ENCODE results near the gene SLC1A4.
A peak's percentile ranks its signal among the peaks of the same experiment; 100 is the strongest.

Gene SLC1A4

DNA sequence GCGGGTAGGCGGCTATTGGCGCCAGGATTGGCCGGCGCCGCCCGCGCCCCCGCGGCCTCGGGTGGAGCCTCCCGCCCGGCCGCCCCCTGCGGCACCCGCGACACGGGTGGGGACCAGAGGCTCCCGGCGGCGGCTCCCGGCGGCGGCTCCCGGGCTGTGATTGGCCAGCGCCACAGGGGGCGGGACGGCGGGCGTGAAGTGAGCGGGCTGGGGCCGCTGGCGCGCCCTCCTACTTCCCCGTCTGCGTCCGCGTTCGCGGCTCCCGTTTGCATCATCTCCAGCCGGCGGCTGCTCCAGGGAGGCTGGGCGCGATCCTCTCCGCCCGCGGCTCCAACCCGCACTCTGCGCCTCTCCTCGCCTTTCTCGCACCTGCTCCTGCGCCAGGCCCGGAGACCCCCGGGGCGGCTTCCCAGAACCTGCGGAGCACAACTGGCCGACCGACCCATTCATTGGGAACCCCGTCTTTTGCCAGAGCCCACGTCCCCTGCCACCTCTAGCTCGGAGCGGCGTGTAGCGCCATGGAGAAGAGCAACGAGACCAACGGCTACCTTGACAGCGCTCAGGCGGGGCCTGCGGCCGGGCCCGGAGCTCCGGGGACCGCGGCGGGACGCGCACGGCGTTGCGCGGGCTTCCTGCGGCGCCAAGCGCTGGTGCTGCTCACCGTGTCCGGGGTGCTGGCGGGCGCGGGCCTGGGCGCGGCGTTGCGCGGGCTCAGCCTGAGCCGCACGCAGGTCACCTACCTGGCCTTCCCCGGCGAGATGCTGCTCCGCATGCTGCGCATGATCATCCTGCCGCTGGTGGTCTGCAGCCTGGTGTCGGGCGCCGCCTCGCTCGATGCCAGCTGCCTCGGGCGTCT is at the start of gene SLC1A4:
TSS of gene SLC1A4 (plus strand) at position 274 of the 856 bp plus-strand sequence. CDS start at position 519, 245 bp downstream.
- H3K4me1 Mint-ChIP-seq = peaks cover 35% of the 10 kb centered on the region
- peak; percentile 94 for ATAC-seq

DNA sequence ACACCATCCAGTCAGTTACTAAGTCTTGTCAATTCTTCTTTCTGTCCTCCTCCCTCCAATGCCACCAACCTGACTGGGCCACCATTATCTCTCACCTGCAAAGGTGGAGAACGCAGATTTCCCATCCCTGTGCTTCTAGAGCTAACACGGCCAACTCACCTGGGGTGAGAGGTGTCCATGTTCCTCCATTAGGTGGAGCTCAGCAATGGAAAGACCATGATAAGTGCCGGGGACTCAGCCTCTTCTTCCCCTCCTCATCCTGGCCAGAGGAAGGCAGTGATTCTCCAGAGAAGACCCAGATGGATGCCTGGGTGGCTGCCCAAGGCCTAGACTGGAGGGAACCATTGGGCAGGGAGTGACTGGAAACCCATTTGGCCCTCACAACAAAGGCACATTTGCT is 48.1 kb upstream of the SLC1A4 start:
- DNase-seq (no peak), ATAC-seq (no peak)
- Mint-ChIP-seq H3K9me3 (no peaks in the 10 kb centered on the region), H3K27me3 (no peaks in the 10 kb centered on the region), H3K4me3 (no peak overlapping the region), H3K27ac (no peak overlapping the region), H3K4me1 (peaks cover 38% of the 10 kb centered on the region), H3K36me3 (ENCODE audit: low read depth) (no peaks in the 10 kb centered on the region)

More for the DNA sequence above, at the start of gene SLC1A4:
- Mint-ChIP-seq H3K4me3 (peak within 1 kb of the TSS; percentile 88), H3K27ac (peak within 1 kb of the TSS; percentile 74), H3K27me3 (peaks cover 5% of the 10 kb centered on the region), H3K9me3 (no peaks in the 10 kb centered on the region), H3K36me3 (ENCODE audit: low read depth) (peaks cover 13% of the 10 kb centered on the region)
- DNase-seq = peak; percentile 90

DNA sequence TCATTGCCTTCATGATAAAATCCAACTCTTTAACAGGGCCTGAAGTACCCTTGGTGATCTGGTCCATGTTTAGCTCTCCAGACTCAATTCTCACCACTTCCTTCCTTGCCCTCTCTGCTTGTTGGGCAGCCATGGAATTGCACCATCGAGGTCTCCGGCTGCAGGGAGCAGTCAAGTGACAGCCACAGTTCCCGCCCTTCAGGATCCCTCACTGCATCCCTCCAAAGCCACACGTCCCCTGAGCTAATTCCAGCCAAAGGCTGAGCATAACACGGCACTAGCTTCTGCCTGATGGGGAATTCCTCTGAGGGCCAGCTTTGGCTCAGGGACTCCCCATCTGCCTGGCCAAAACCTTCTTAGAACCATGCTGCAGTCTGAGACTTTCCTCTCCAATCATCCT is 47.4 kb upstream of the SLC1A4 start:
- H3K4me1 Mint-ChIP-seq = peaks cover 45% of the 10 kb centered on the region
- no peaks in the 10 kb centered on the region for H3K9me3 Mint-ChIP-seq
- DNase-seq (no peak), ATAC-seq (no peak)
- no peaks in the 10 kb centered on the region for H3K36me3 Mint-ChIP-seq (ENCODE audit: low read depth)
- H3K27me3 Mint-ChIP-seq = no peaks in the 10 kb centered on the region
- no peak overlapping the region for H3K27ac Mint-ChIP-seq
- no peak overlapping the region for H3K4me3 Mint-ChIP-seq

DNA sequence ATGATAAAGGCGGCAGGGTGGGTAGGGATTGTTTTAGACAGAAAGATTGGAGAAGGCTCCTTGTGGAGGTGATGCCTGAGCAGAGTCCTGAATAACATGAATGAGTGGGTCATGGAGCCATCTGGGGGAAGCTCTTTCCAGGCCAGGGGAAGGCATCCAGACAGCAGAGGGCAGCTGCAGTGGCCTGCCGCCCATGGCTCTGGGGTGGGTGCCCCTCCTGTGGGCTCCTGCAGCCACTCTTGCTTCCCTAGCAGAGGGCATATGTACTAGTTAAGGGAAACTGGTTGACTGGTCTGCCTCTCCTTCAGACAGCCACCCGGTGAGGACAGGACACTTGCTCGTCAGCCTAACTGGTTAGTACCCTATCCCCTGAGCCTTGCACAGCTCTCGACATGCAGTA is 46.5 kb upstream of the SLC1A4 start:
- Mint-ChIP-seq H3K27ac (no peak overlapping the region), H3K9me3 (no peaks in the 10 kb centered on the region), H3K36me3 (ENCODE audit: low read depth) (no peaks in the 10 kb centered on the region), H3K27me3 (no peaks in the 10 kb centered on the region), H3K4me3 (no peak overlapping the region), H3K4me1 (peaks cover 53% of the 10 kb centered on the region)
- DNase-seq (no peak), ATAC-seq (no peak)

DNA sequence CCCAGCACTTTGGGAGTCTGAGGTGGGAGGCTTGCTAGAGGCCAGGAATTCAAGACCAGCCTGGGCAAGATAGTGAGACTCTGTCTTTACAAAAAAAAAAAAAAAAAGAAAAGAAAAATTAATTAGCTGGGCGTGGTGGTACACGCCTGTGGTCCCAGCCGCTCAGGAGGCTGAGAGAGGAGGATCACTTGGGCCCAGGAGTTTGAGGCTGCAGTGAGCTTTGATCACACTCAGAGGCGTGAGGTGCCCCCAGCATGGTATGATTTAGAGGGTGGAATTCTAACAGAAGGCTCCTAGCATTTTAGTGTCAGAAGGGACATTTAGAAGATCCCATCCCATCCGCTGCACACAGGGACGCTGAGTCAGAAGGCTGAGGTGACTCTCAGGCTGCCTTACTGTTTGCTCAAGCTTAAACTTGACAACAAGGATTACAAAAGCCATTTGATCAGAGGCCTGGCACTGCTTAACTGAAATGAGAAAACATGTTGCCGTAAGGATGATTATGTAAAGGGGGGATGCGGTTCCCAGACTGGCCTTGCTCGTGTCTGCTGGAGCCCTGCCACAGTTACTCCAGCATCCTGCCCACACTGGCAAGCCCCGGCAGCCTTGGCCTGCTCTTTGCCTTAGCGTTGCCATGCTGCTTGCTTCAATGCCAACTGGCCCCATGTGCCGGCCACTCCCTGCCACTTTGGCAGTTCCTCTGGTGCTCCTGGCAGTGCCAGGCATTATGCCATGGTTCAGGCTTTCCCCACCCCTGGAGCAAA is 45.6 kb upstream of the SLC1A4 start:
- Mint-ChIP-seq H3K4me3 (no peak overlapping the region), H3K9me3 (no peaks in the 10 kb centered on the region), H3K27ac (no peak overlapping the region), H3K36me3 (ENCODE audit: low read depth) (no peaks in the 10 kb centered on the region), H3K4me1 (peaks cover 54% of the 10 kb centered on the region), H3K27me3 (no peaks in the 10 kb centered on the region)
- no peak for ATAC-seq
- no peak for DNase-seq

DNA sequence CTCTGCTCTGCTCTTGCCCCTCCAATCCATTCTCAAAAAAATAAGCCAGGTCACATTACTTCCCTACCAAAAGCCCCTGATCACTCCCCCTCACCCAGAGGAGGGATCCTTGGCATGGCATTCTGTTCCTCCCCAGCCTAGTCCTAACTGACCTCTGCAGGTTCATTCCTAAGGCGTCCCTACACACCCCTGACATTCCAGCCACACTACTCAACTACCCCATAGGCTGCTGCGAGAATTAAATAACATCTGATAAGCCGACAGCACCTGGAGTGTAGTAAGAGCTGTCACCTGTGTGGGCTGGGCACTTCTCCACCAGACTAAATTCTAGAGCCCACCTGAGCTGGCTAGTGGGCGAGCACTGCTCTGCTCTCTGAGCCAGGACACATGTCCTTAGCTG is 44.7 kb upstream of the SLC1A4 start:
- no peak for ATAC-seq
- H3K27me3 Mint-ChIP-seq = no peaks in the 10 kb centered on the region
- no peaks in the 10 kb centered on the region for H3K36me3 Mint-ChIP-seq (ENCODE audit: low read depth)
- no peak overlapping the region for H3K4me3 Mint-ChIP-seq
- no peak overlapping the region for H3K27ac Mint-ChIP-seq
- no peak for DNase-seq
- H3K4me1 Mint-ChIP-seq = peaks cover 45% of the 10 kb centered on the region
- no peaks in the 10 kb centered on the region for H3K9me3 Mint-ChIP-seq

DNA sequence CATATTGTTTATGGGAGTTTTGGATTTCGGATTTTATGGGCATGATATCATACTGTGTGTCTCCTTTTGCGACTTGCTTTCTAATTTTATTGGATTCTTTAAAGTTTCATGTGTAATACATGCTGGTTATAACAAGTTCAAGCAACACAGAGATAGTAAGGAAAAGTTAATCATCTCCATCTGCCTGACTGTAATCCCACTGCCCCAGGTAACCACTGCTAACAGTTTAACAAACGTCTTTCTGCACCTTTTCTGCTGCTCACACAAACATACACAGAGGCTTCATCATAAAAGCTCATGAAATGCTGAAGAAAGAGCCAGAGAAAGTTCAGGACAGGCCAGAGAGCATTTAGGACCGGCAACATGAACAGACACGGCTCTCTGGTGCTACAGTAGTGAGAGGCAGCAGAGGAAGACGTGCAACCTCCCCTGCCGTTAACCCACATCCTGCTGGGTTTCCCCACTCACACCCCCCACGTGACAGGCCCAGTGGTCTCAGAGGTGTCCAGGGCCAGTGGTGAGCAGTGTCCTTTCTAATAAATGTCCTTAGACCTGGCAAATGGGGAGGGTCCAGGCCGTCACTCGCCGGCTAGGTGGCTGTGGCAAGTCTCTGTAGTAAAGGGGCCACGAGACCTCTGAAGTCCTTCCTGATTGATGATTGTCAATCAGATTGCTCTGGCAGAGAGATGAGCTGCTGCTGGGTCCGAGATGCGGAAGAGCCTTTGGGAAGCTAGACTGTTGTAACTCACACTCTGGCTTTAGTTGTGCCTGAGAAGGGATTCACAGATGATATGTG is 43.0 kb upstream of the SLC1A4 start:
- Mint-ChIP-seq H3K36me3 (ENCODE audit: low read depth) (no peaks in the 10 kb centered on the region), H3K9me3 (no peaks in the 10 kb centered on the region), H3K4me3 (peak overlapping the region; percentile 55), H3K4me1 (peaks cover 41% of the 10 kb centered on the region), H3K27ac (peak overlapping the region; percentile 88), H3K27me3 (no peaks in the 10 kb centered on the region)
- DNase-seq = peak; percentile 72
- ATAC-seq = peak; percentile 93

DNA sequence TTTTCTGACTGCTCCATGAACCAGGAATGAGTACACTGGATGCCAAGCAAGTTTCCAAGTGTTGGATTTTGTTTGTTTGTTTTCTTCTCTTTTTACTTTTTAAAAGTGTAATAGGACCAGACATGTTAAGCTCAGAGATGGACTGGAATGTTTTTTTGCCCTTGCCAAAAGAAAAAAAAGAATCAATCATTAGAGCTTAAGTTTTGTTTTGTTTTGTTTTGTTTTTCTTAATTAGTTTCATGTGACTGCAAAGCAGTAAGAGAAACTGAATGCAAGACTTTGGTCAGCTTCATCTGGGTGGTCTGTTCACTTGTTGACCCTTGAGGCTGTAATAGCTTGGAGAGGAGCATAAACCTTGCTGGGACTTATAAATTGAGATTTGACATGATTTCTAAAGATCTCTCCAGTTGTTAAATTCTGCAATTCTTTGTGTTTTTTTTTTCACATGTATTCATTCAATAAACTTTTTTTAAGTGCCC is 42.4 kb upstream of the SLC1A4 start:
- Mint-ChIP-seq H3K4me3 (peak overlapping the region; percentile 55), H3K36me3 (ENCODE audit: low read depth) (no peaks in the 10 kb centered on the region), H3K27ac (peak overlapping the region; percentile 88), H3K9me3 (no peaks in the 10 kb centered on the region), H3K27me3 (no peaks in the 10 kb centered on the region), H3K4me1 (peaks cover 38% of the 10 kb centered on the region)
- DNase-seq (no peak), ATAC-seq (no peak)

DNA sequence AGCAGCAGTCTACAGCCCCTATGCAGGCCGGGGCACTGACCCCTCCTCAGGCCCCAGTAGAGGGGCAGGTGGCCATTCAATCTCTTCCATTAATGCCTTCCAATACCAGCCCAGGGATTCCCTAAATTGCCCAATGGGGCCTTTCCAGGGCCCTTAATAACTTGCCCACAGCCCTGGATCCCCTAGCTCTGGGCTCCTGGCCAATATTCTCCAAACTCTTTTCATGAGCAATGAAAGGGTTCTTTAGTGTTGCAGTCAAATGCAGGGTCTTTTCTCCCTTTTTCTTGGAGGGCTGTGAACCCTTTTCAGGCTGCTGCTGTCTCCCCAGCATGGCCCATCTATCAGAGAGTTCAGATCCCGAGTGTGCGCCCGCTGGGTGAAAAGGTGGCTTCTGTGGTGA is 41.3 kb upstream of the SLC1A4 start:
- H3K9me3 Mint-ChIP-seq = no peaks in the 10 kb centered on the region
- no peak overlapping the region for H3K4me3 Mint-ChIP-seq
- no peaks in the 10 kb centered on the region for H3K27me3 Mint-ChIP-seq
- H3K36me3 Mint-ChIP-seq (ENCODE audit: low read depth) = no peaks in the 10 kb centered on the region
- DNase-seq = no peak
- ATAC-seq = no peak
- peaks cover 33% of the 10 kb centered on the region for H3K4me1 Mint-ChIP-seq
- H3K27ac Mint-ChIP-seq = no peak overlapping the region

DNA sequence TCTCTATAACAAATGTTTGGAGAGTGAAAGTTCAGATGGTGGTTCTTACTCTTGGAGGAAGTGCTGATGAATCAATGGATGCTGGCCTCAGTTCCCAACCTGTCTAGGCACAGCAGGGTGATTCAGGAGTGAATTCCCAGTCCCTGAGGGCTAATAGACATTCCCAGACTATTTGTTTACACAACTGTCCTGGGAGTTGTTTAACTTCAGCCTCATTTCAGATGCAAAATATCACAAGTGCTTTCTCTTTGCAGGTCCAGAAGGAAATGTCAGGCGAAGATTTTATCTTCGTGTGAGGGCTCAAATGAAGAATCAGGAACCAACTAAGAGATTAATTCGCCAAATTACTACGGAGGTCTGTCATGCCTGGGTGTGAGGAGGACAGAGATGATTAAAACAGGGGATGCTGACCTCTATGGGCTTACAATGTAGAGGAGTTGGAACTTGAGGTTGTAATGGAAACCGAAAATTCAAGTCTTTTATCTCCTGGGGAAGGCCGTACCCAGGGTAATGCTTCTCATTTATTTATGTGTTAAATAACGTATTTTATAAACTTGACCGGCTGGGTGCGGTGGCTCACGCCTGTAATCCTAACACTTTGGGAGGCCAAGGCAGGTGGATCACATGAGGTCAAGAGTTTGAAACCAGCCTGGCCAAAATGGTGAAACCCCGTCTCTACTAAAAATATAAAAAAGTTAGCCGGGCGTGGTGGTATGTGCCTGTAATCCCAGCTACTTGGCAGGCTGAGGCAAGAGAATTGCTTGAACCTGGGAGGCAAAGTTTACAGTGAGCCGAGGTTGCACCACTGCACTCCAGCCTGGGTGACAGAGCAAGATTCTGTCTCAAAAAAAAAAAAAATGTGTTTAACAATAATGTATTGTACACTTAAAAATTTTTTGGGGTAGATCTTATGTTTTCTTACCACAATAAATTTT is 38.7 kb upstream of the SLC1A4 start:
- H3K9me3 Mint-ChIP-seq = no peaks in the 10 kb centered on the region
- DNase-seq = no peak
- no peak for ATAC-seq
- H3K4me3 Mint-ChIP-seq = no peak overlapping the region
- peaks cover 23% of the 10 kb centered on the region for H3K4me1 Mint-ChIP-seq
- peak overlapping the region; percentile 17 for H3K27ac Mint-ChIP-seq
- H3K36me3 Mint-ChIP-seq (ENCODE audit: low read depth) = no peaks in the 10 kb centered on the region
- no peaks in the 10 kb centered on the region for H3K27me3 Mint-ChIP-seq

DNA sequence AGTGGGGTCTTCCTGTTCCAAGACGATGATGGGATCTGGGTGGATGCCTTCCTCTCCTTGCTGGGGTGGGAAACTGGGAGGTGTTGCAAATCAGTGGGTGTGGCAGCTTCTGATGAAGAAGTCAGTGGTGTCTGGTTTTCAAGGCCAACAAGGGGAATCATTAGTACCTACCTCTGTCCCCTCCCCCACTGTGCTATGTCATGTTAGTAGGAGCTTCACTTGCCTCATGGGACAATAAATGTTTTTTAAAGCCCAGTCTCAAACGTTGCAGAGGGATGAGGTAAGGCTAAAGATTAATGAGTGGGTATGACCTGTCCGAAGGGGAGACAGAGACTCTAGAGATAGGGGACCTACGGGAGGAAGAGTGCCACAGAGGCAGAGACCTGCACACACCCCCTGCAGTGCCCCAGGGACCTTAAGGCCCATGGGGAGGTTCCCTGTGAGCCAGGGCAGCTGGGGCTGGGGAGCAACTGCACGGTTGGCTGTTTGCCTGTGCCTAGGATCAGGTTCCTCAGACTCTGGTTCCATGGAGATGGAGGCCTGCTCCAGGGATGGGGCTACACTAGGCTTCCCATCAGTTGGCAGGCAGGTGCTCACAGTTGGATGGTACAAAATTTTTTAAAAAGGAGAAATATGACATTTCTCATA is 37.8 kb upstream of the SLC1A4 start:
- Mint-ChIP-seq H3K27me3 (no peaks in the 10 kb centered on the region), H3K36me3 (ENCODE audit: low read depth) (peaks cover 1% of the 10 kb centered on the region), H3K27ac (no peak overlapping the region), H3K4me3 (no peak overlapping the region), H3K4me1 (peaks cover 14% of the 10 kb centered on the region), H3K9me3 (no peaks in the 10 kb centered on the region)
- no peak for ATAC-seq
- DNase-seq = no peak

DNA sequence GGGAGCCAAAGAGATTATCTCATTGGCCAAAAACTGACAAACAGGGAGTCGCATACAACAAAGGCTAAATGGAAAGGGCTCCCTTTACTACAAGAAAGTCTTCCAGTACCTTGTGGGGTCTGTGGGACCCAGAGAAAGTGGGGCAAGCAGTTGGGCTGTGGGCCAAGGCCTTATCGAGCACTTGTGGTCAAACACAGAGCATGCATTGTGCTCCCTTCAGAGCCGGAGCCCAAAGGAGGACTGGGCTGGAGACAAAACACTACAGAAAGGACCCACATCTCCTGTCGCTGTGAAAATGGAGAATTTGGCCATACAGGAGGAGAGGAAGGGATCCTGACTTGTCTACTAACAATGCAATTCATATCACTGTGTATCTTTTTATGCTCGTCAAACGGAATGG is 37.1 kb upstream of the SLC1A4 start:
- H3K4me3 Mint-ChIP-seq = no peak overlapping the region
- H3K27me3 Mint-ChIP-seq = no peaks in the 10 kb centered on the region
- peaks cover 7% of the 10 kb centered on the region for H3K4me1 Mint-ChIP-seq
- no peaks in the 10 kb centered on the region for H3K9me3 Mint-ChIP-seq
- ATAC-seq (no peak), DNase-seq (no peak)
- H3K36me3 Mint-ChIP-seq (ENCODE audit: low read depth) = peaks cover 1% of the 10 kb centered on the region
- H3K27ac Mint-ChIP-seq = no peak overlapping the region
